Measurements from ENCODE around the gene MED13.

DNA sequence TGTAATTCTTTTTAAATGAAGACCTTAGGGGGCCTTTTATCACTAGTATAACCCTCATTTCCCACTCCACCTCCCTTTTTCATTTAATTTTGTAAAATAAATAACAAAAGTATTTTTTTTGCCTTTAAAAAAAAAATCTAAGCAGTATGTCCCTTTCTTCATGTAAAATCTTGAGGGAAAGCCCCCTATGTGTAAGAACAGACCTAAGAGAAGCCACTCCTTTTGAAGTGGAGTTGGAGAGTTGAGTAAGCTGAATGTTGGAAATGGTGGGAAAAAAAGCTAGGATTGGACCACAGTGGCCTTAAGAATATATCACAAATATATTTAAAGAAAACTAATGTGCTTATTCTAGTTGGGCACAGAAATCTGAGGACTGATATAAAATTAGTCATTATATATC is 92.8 kb downstream of the MED13 start:
- no peak for TF ChIP-seq POLR2A (IDR thresholded peaks at IDR 0.05)
- TF ChIP-seq POLR2AphosphoS5 (IDR thresholded peaks at IDR 0.05) = no peak
